ENCODE results near the gene BEND6.
"Not testable (repeated sequence)": the region's sequence is repeated elsewhere in the genome, so short reads cannot be mapped to it uniquely, and the experiment has no call there.

Gene BEND6

GRCh38 chr6:56995347-56995902 is 40.5 kb downstream of the BEND6 start:
- H2BK5ac ChIP-seq (ENCODE audit: low read depth, low read length, poor library complexity, severe bottlenecking): no peak overlapping the region
- no peak overlapping the region for H3K4ac ChIP-seq (ENCODE audit: low read depth in 1 of 2, low read length in 2 of 2)
- H3K14ac ChIP-seq (ENCODE audit: low read length in 2 of 2): no peak overlapping the region
- H4K8ac ChIP-seq (ENCODE audit: low read length): no peak overlapping the region
- H3K36me3 ChIP-seq (ENCODE audit: control insufficient read depth in 1 of 2, insufficient read depth in 2 of 2, low read depth in 1 of 2, low read length in 2 of 2): peaks cover 8 to 39% of the 10 kb centered on the region in 2 experiments
- no peak overlapping the region for H2BK12ac ChIP-seq (ENCODE audit: low read length in 2 of 2)
- no peak overlapping the region for H2BK120ac ChIP-seq (ENCODE audit: low read depth, low read length)
- no peak overlapping the region for H3K27ac ChIP-seq (ENCODE audit: low read length, poor library complexity, severe bottlenecking)
- H2AFZ ChIP-seq (ENCODE audit: low read depth, low read length): no peak overlapping the region
- H4K91ac ChIP-seq (ENCODE audit: low read length): no peak overlapping the region
- no peaks in the 10 kb centered on the region for H3K4me1 ChIP-seq (ENCODE audit: control insufficient read depth, insufficient read depth, low read depth, low read length)
- no peak overlapping the region for H2BK15ac ChIP-seq (ENCODE audit: low read depth, poor library complexity, severe bottlenecking)
- H3K23ac ChIP-seq (ENCODE audit: low read length in 2 of 2): no peak overlapping the region
- H3K18ac ChIP-seq (ENCODE audit: low read depth in 1 of 2, low read length in 2 of 2): no peak overlapping the region
- no peaks in the 10 kb centered on the region for H3K27me3 ChIP-seq (ENCODE audit: control insufficient read depth in 1 of 2, insufficient read depth in 1 of 2, low read length in 2 of 2)
- WGBS: 83% methylated on average over 3 of the region's 3 CpGs
- H3K4me2 ChIP-seq (ENCODE audit: low read length, poor library complexity, severe bottlenecking): no peak overlapping the region
- H3K9me3 ChIP-seq (ENCODE audit: control insufficient read depth, low read length): peaks cover 14% of the 10 kb centered on the region
- no peak for DNase-seq
- H3K79me1 ChIP-seq (replicated peaks; ENCODE audit: low read length, poor library complexity, severe bottlenecking): no peaks in the 10 kb centered on the region
- H2AK5ac ChIP-seq (ENCODE audit: low read length, severe bottlenecking): no peak overlapping the region
- no peak overlapping the region for H3K9ac ChIP-seq (ENCODE audit: low read length)
- H3K4me3 ChIP-seq (ENCODE audit: insufficient read depth in 1 of 2, low read depth in 1 of 2, low read length in 2 of 2): no peak overlapping the region

GRCh38 chr6:56996401-56996800 is 41.5 kb downstream of the BEND6 start:
- no peak overlapping the region for H2BK15ac ChIP-seq (ENCODE audit: low read depth, poor library complexity, severe bottlenecking)
- 81% methylated on average over 1 of the region's 1 CpG for WGBS
- no peak overlapping the region for H3K23ac ChIP-seq (ENCODE audit: low read length in 2 of 2)
- no peak overlapping the region for H4K8ac ChIP-seq (ENCODE audit: low read length)
- no peak overlapping the region for H3K4me3 ChIP-seq (ENCODE audit: insufficient read depth in 1 of 2, low read depth in 1 of 2, low read length in 2 of 2)
- DNase-seq: no peak
- H3K4me1 ChIP-seq (ENCODE audit: control insufficient read depth, insufficient read depth, low read depth, low read length): no peaks in the 10 kb centered on the region
- H2BK5ac ChIP-seq (ENCODE audit: low read depth, low read length, poor library complexity, severe bottlenecking): no peak overlapping the region
- no peak overlapping the region for H2AK5ac ChIP-seq (ENCODE audit: low read length, severe bottlenecking)
- no peak overlapping the region for H2BK120ac ChIP-seq (ENCODE audit: low read depth, low read length)
- peaks cover 14% of the 10 kb centered on the region for H3K9me3 ChIP-seq (ENCODE audit: control insufficient read depth, low read length)
- no peaks in the 10 kb centered on the region for H3K79me1 ChIP-seq (replicated peaks; ENCODE audit: low read length, poor library complexity, severe bottlenecking)
- no peak overlapping the region for H2BK12ac ChIP-seq (ENCODE audit: low read length in 2 of 2)
- H3K27me3 ChIP-seq (ENCODE audit: control insufficient read depth in 1 of 2, insufficient read depth in 1 of 2, low read length in 2 of 2): no peaks in the 10 kb centered on the region
- H3K27ac ChIP-seq (ENCODE audit: low read length, poor library complexity, severe bottlenecking): no peak overlapping the region
- no peak overlapping the region for H3K4me2 ChIP-seq (ENCODE audit: low read length, poor library complexity, severe bottlenecking)
- no peak overlapping the region for H3K18ac ChIP-seq (ENCODE audit: low read depth in 1 of 2, low read length in 2 of 2)
- no peak overlapping the region for H4K91ac ChIP-seq (ENCODE audit: low read length)
- no peak overlapping the region for H3K9ac ChIP-seq (ENCODE audit: low read length)
- H3K4ac ChIP-seq (ENCODE audit: low read depth in 1 of 2, low read length in 2 of 2): no peak overlapping the region
- H2AFZ ChIP-seq (ENCODE audit: low read depth, low read length): no peak overlapping the region
- no peak overlapping the region for H3K14ac ChIP-seq (ENCODE audit: low read length in 2 of 2)
- peaks cover 8 to 39% of the 10 kb centered on the region in 2 experiments for H3K36me3 ChIP-seq (ENCODE audit: control insufficient read depth in 1 of 2, insufficient read depth in 2 of 2, low read depth in 1 of 2, low read length in 2 of 2)

- H3K9ac ChIP-seq (ENCODE audit: low read length): no peak overlapping the region
- no peak overlapping the region for H3K27ac ChIP-seq (ENCODE audit: low read length, poor library complexity, severe bottlenecking)
- no peak overlapping the region for H3K4me2 ChIP-seq (ENCODE audit: low read length, poor library complexity, severe bottlenecking)
- no peak overlapping the region for H3K18ac ChIP-seq (ENCODE audit: low read depth in 1 of 2, low read length in 2 of 2)
- no peak overlapping the region for H2AK5ac ChIP-seq (ENCODE audit: low read length, severe bottlenecking)
- no peak overlapping the region for H4K8ac ChIP-seq (ENCODE audit: low read length)
- H2BK15ac ChIP-seq (ENCODE audit: low read depth, poor library complexity, severe bottlenecking): no peak overlapping the region
- no peak for DNase-seq
- peaks cover 8 to 28% of the 10 kb centered on the region in 2 experiments for H3K36me3 ChIP-seq (ENCODE audit: control insufficient read depth in 1 of 2, insufficient read depth in 2 of 2, low read depth in 1 of 2, low read length in 2 of 2)
- no peak overlapping the region for H3K4ac ChIP-seq (ENCODE audit: low read depth in 1 of 2, low read length in 2 of 2)
- no peak overlapping the region for H3K4me3 ChIP-seq (ENCODE audit: insufficient read depth in 1 of 2, low read depth in 1 of 2, low read length in 2 of 2)
- H2BK5ac ChIP-seq (ENCODE audit: low read depth, low read length, poor library complexity, severe bottlenecking): no peak overlapping the region
- no peak overlapping the region for H2AFZ ChIP-seq (ENCODE audit: low read depth, low read length)
- H3K27me3 ChIP-seq (ENCODE audit: control insufficient read depth in 1 of 2, insufficient read depth in 1 of 2, low read length in 2 of 2): no peaks in the 10 kb centered on the region
- no peaks in the 10 kb centered on the region for H3K79me1 ChIP-seq (replicated peaks; ENCODE audit: low read length, poor library complexity, severe bottlenecking)
- H2BK12ac ChIP-seq (ENCODE audit: low read length in 2 of 2): no peak overlapping the region
- no peak overlapping the region for H3K23ac ChIP-seq (ENCODE audit: low read length in 2 of 2)
- H2BK120ac ChIP-seq (ENCODE audit: low read depth, low read length): no peak overlapping the region
- H4K91ac ChIP-seq (ENCODE audit: low read length): no peak overlapping the region
- H3K9me3 ChIP-seq (ENCODE audit: control insufficient read depth, low read length): peaks cover 14% of the 10 kb centered on the region
- H3K4me1 ChIP-seq (ENCODE audit: control insufficient read depth, insufficient read depth, low read depth, low read length): no peaks in the 10 kb centered on the region
- H3K14ac ChIP-seq (ENCODE audit: low read length in 2 of 2): no peak overlapping the region
These were observed 44.1 kb downstream of the BEND6 start for GRCh38 chr6:56999049-56999448.

GRCh38 chr6:56999748-57000147 is 44.8 kb downstream of the BEND6 start:
- not testable (repeated sequence) for H3K9ac ChIP-seq (ENCODE audit: low read length); H2BK120ac ChIP-seq (ENCODE audit: low read depth, low read length); H3K4me1 ChIP-seq (ENCODE audit: control insufficient read depth, insufficient read depth, low read depth, low read length); H3K23ac ChIP-seq (ENCODE audit: low read length in 2 of 2); DNase-seq; H2BK15ac ChIP-seq (ENCODE audit: low read depth, poor library complexity, severe bottlenecking); H3K14ac ChIP-seq (ENCODE audit: low read length in 2 of 2); H3K4me3 ChIP-seq (ENCODE audit: insufficient read depth in 1 of 2, low read depth in 1 of 2, low read length in 2 of 2); H4K8ac ChIP-seq (ENCODE audit: low read length); H3K4me2 ChIP-seq (ENCODE audit: low read length, poor library complexity, severe bottlenecking); H3K4ac ChIP-seq (ENCODE audit: low read depth in 1 of 2, low read length in 2 of 2); H2AFZ ChIP-seq (ENCODE audit: low read depth, low read length); H2BK12ac ChIP-seq (ENCODE audit: low read length in 2 of 2); H4K91ac ChIP-seq (ENCODE audit: low read length); H3K27ac ChIP-seq (ENCODE audit: low read length, poor library complexity, severe bottlenecking); H3K27me3 ChIP-seq (ENCODE audit: control insufficient read depth in 1 of 2, insufficient read depth in 1 of 2, low read length in 2 of 2); H3K18ac ChIP-seq (ENCODE audit: low read depth in 1 of 2, low read length in 2 of 2); H3K79me1 ChIP-seq (replicated peaks; ENCODE audit: low read length, poor library complexity, severe bottlenecking); H2AK5ac ChIP-seq (ENCODE audit: low read length, severe bottlenecking); H2BK5ac ChIP-seq (ENCODE audit: low read depth, low read length, poor library complexity, severe bottlenecking)
- Histone ChIP-seq H3K36me3 (ENCODE audit: control insufficient read depth in 1 of 2, insufficient read depth in 2 of 2, low read depth in 1 of 2, low read length in 2 of 2) (peaks cover 8 to 28% of the 10 kb centered on the region in 2 experiments), H3K9me3 (ENCODE audit: control insufficient read depth, low read length) (peaks cover 14% of the 10 kb centered on the region)
- WGBS: 95% methylated on average over 18 of the region's 18 CpGs

Measured in mesenchymal stem cell (in vitro differentiated cells and primary cell).